ENCODE results near the gene PAWR. TPM values are rescaled to one million over a fixed set of nuclear protein-coding genes. Genes with fewer than 3 reads are reported as not detected.
"Not testable (repeated sequence)": the region's sequence is repeated elsewhere in the genome, so short reads cannot be mapped to it uniquely, and the experiment has no call there.

PAWR gene
- polyA plus RNA-seq, 2 donors: 15.5 to 38.6 TPM

GRCh38 chr12:79573820-79574219, 116.9 kb downstream of the PAWR start:
- Histone ChIP-seq H3K9me3 (ENCODE audit: control insufficient read depth in 2 of 2, insufficient read depth in 1 of 2, low read depth in 1 of 2, low read length in 1 of 2) (peaks cover 4 to 11% of the 10 kb centered on the region in 2 donors), H3K4me1 (ENCODE audit: control insufficient read depth in 2 of 2, insufficient read depth in 2 of 2, low read length in 1 of 2) (no peaks in the 10 kb centered on the region), H3K27ac (ENCODE audit: low read depth in 2 of 2, low read length in 1 of 2) (no peak overlapping the region), H3K36me3 (ENCODE audit: control insufficient read depth in 2 of 2, insufficient read depth in 2 of 2, low read length in 1 of 2) (peaks cover 3 to 6% of the 10 kb centered on the region in 2 donors), H3K27me3 (ENCODE audit: control insufficient read depth in 1 of 2, insufficient read depth in 2 of 2, low read length in 2 of 2) (no peaks in the 10 kb centered on the region), H3K4me3 (ENCODE audit: low read depth in 1 of 2, low read length in 2 of 2) (no peak overlapping the region)
- WGBS, 2 donors: 99% methylated on average over 22 of the region's 22 CpGs

- Histone ChIP-seq H3K9me3 (ENCODE audit: control insufficient read depth in 2 of 2, insufficient read depth in 1 of 2, low read depth in 1 of 2, low read length in 1 of 2) (peaks cover 4 to 11% of the 10 kb centered on the region in 2 donors), H3K36me3 (ENCODE audit: control insufficient read depth in 2 of 2, insufficient read depth in 2 of 2, low read length in 1 of 2) (peaks cover 3 to 6% of the 10 kb centered on the region in 2 donors), H3K4me3 (ENCODE audit: low read depth in 1 of 2, low read length in 2 of 2) (no peak overlapping the region), H3K27ac (ENCODE audit: low read depth in 2 of 2, low read length in 1 of 2) (no peak overlapping the region), H3K4me1 (ENCODE audit: control insufficient read depth in 2 of 2, insufficient read depth in 2 of 2, low read length in 1 of 2) (no peaks in the 10 kb centered on the region), H3K27me3 (ENCODE audit: control insufficient read depth in 1 of 2, insufficient read depth in 2 of 2, low read length in 2 of 2) (no peaks in the 10 kb centered on the region)
- 97 to 100% methylated on average over 3 of the region's 3 CpGs for WGBS, 2 donors
Measured at GRCh38 chr12:79569679-79570078, 121.1 kb downstream of the PAWR start.

GRCh38 chr12:79567175-79567563, 123.6 kb downstream of the PAWR start:
- WGBS, 2 donors: 80 to 89% methylated on average over 1 of the region's 1 CpG
- Histone ChIP-seq H3K36me3 (ENCODE audit: control insufficient read depth in 2 of 2, insufficient read depth in 2 of 2, low read length in 1 of 2) (peaks cover 0 to 3% of the 10 kb centered on the region in 2 donors), H3K4me1 (ENCODE audit: control insufficient read depth in 2 of 2, insufficient read depth in 2 of 2, low read length in 1 of 2) (peaks cover 0 to 2% of the 10 kb centered on the region in 2 donors), H3K9me3 (ENCODE audit: control insufficient read depth in 2 of 2, insufficient read depth in 1 of 2, low read depth in 1 of 2, low read length in 1 of 2) (no peaks in the 10 kb centered on the region), H3K4me3 (ENCODE audit: low read depth in 1 of 2, low read length in 2 of 2) (no peak overlapping the region), H3K27ac (ENCODE audit: low read depth in 2 of 2, low read length in 1 of 2) (no peak overlapping the region), H3K27me3 (ENCODE audit: control insufficient read depth in 1 of 2, insufficient read depth in 2 of 2, low read length in 2 of 2) (no peaks in the 10 kb centered on the region)

- 57 to 59% methylated on average over 4 of the region's 4 CpGs for WGBS, 2 donors
- Histone ChIP-seq H3K27me3 (ENCODE audit: control insufficient read depth in 1 of 2, insufficient read depth in 2 of 2, low read length in 2 of 2) (no peaks in the 10 kb centered on the region), H3K4me1 (ENCODE audit: control insufficient read depth in 2 of 2, insufficient read depth in 2 of 2, low read length in 1 of 2) (peaks cover 0 to 2% of the 10 kb centered on the region in 2 donors), H3K36me3 (ENCODE audit: control insufficient read depth in 2 of 2, insufficient read depth in 2 of 2, low read length in 1 of 2) (peaks cover 0 to 3% of the 10 kb centered on the region in 2 donors), H3K9me3 (ENCODE audit: control insufficient read depth in 2 of 2, insufficient read depth in 1 of 2, low read depth in 1 of 2, low read length in 1 of 2) (peaks cover 0 to 2% of the 10 kb centered on the region in 2 donors), H3K27ac (ENCODE audit: low read depth in 2 of 2, low read length in 1 of 2) (no peak overlapping the region), H3K4me3 (ENCODE audit: low read depth in 1 of 2, low read length in 2 of 2) (no peak overlapping the region)
Measured at GRCh38 chr12:79566452-79567174, 124.2 kb downstream of the PAWR start.

- H3K4me3 ChIP-seq (ENCODE audit: low read depth in 1 of 2, low read length in 2 of 2); H3K36me3 ChIP-seq (ENCODE audit: control insufficient read depth in 2 of 2, insufficient read depth in 2 of 2, low read length in 1 of 2); H3K27me3 ChIP-seq (ENCODE audit: control insufficient read depth in 1 of 2, insufficient read depth in 2 of 2, low read length in 2 of 2); H3K9me3 ChIP-seq (ENCODE audit: control insufficient read depth in 2 of 2, insufficient read depth in 1 of 2, low read depth in 1 of 2, low read length in 1 of 2); H3K27ac ChIP-seq (ENCODE audit: low read depth in 2 of 2, low read length in 1 of 2); H3K4me1 ChIP-seq (ENCODE audit: control insufficient read depth in 2 of 2, insufficient read depth in 2 of 2, low read length in 1 of 2): not testable (repeated sequence)
- WGBS, 2 donors: 97 to 98% methylated on average over 29 of the region's 29 CpGs
Measured at GRCh38 chr12:79564727-79565350, 125.9 kb downstream of the PAWR start.

GRCh38 chr12:79563021-79563740, 127.6 kb downstream of the PAWR start:
- peaks cover 0 to 6% of the 10 kb centered on the region in 2 donors for H3K9me3 ChIP-seq (ENCODE audit: control insufficient read depth in 2 of 2, insufficient read depth in 1 of 2, low read depth in 1 of 2, low read length in 1 of 2)
- H3K27me3 ChIP-seq (ENCODE audit: control insufficient read depth in 1 of 2, insufficient read depth in 2 of 2, low read length in 2 of 2): no peaks in the 10 kb centered on the region
- no peak overlapping the region for H3K4me3 ChIP-seq (ENCODE audit: low read depth in 1 of 2, low read length in 2 of 2)
- no peak overlapping the region for H3K27ac ChIP-seq (ENCODE audit: low read depth in 2 of 2, low read length in 1 of 2)
- H3K4me1 ChIP-seq (ENCODE audit: control insufficient read depth in 2 of 2, insufficient read depth in 2 of 2, low read length in 1 of 2): peaks cover 0 to 7% of the 10 kb centered on the region in 2 donors
- H3K36me3 ChIP-seq (ENCODE audit: control insufficient read depth in 2 of 2, insufficient read depth in 2 of 2, low read length in 1 of 2): no peaks in the 10 kb centered on the region
- 48 to 51% methylated on average over 3 of the region's 3 CpGs for WGBS, 2 donors

- no peaks in the 10 kb centered on the region for H3K36me3 ChIP-seq (ENCODE audit: control insufficient read depth in 2 of 2, insufficient read depth in 2 of 2, low read length in 1 of 2)
- no peak overlapping the region for H3K27ac ChIP-seq (ENCODE audit: low read depth in 2 of 2, low read length in 1 of 2)
- 97 to 98% methylated on average over 29 to 35 of the region's 35 CpGs for WGBS, 2 donors
- H3K4me3 ChIP-seq (ENCODE audit: low read depth in 1 of 2, low read length in 2 of 2): no peak overlapping the region
- peaks cover 0 to 7% of the 10 kb centered on the region in 2 donors for H3K4me1 ChIP-seq (ENCODE audit: control insufficient read depth in 2 of 2, insufficient read depth in 2 of 2, low read length in 1 of 2)
- H3K9me3 ChIP-seq (ENCODE audit: control insufficient read depth in 2 of 2, insufficient read depth in 1 of 2, low read depth in 1 of 2, low read length in 1 of 2): peaks cover 0 to 6% of the 10 kb centered on the region in 2 donors
- H3K27me3 ChIP-seq (ENCODE audit: control insufficient read depth in 1 of 2, insufficient read depth in 2 of 2, low read length in 2 of 2): no peaks in the 10 kb centered on the region
Measured at GRCh38 chr12:79561401-79562132, 129.2 kb downstream of the PAWR start.

GRCh38 chr12:79560225-79560889, 130.4 kb downstream of the PAWR start:
- Histone ChIP-seq H3K27me3 (ENCODE audit: control insufficient read depth in 1 of 2, insufficient read depth in 2 of 2, low read length in 2 of 2) (no peaks in the 10 kb centered on the region), H3K9me3 (ENCODE audit: control insufficient read depth in 2 of 2, insufficient read depth in 1 of 2, low read depth in 1 of 2, low read length in 1 of 2) (peaks cover 0 to 6% of the 10 kb centered on the region in 2 donors), H3K4me1 (ENCODE audit: control insufficient read depth in 2 of 2, insufficient read depth in 2 of 2, low read length in 1 of 2) (peaks cover 0 to 7% of the 10 kb centered on the region in 2 donors), H3K27ac (ENCODE audit: low read depth in 2 of 2, low read length in 1 of 2) (no peak overlapping the region), H3K36me3 (ENCODE audit: control insufficient read depth in 2 of 2, insufficient read depth in 2 of 2, low read length in 1 of 2) (no peaks in the 10 kb centered on the region), H3K4me3 (ENCODE audit: low read depth in 1 of 2, low read length in 2 of 2) (no peak overlapping the region)
- 54 to 57% methylated on average over 6 of the region's 6 CpGs for WGBS, 2 donors

GRCh38 chr12:79559591-79559990, 131.2 kb downstream of the PAWR start:
- Histone ChIP-seq H3K27ac (ENCODE audit: low read depth in 2 of 2, low read length in 1 of 2) (no peak overlapping the region), H3K27me3 (ENCODE audit: control insufficient read depth in 1 of 2, insufficient read depth in 2 of 2, low read length in 2 of 2) (no peaks in the 10 kb centered on the region), H3K4me3 (ENCODE audit: low read depth in 1 of 2, low read length in 2 of 2) (no peak overlapping the region), H3K9me3 (ENCODE audit: control insufficient read depth in 2 of 2, insufficient read depth in 1 of 2, low read depth in 1 of 2, low read length in 1 of 2) (peaks cover 0 to 6% of the 10 kb centered on the region in 2 donors), H3K4me1 (ENCODE audit: control insufficient read depth in 2 of 2, insufficient read depth in 2 of 2, low read length in 1 of 2) (peaks cover 0 to 7% of the 10 kb centered on the region in 2 donors), H3K36me3 (ENCODE audit: control insufficient read depth in 2 of 2, insufficient read depth in 2 of 2, low read length in 1 of 2) (no peaks in the 10 kb centered on the region)
- WGBS, 2 donors: 68 to 77% methylated on average over 2 of the region's 2 CpGs

Measured in esophagus (tissue), 2 donors.